H1 (cell line): ENCODE results near the gene RNGTT. TPM values are rescaled to one million over a fixed set of nuclear protein-coding genes. Genes with fewer than 3 reads are reported as not detected.

Source experiments
- CTCF ChIA-PET: fragments of 300-600 bp; sonication (Branson Sonifier 250); formaldehyde crosslinking; loops from one replicate; lab custom pipeline; 2021; ENCODE audit not compliant: partially characterized antibody; lab: Charles Lee
- POLR2A ChIA-PET: fragments of 300-600 bp; sonication (Branson Sonifier 250); formaldehyde crosslinking; loops from one replicate; lab custom pipeline; 2021; ENCODE audit warnings: inconsistent platforms; ENCODE audit not compliant: partially characterized antibody; lab: Charles Lee
- DNase-seq, 2 experiments: peaks; one replicate each; pipeline versions ENCODE4 v3.0.0 to v3.0.0-alpha.2; 2010 to 2022; ENCODE audit warnings: low spot score in 2 of 2, low read depth in 1 of 2, mixed read lengths in 1 of 2
- FAIRE-seq: peaks from 2 replicates; lab custom pipeline; 2011; peaks lifted over from hg19 to GRCh38; lab: Jason Lieb, UNC
- H2AFZ ChIP-seq: 2 replicates; pipeline ENCODE4 v1.8.1; 2012; ENCODE audit warnings: low read length, inconsistent platforms
- H2AK5ac ChIP-seq: 2 replicates; pipeline ENCODE4 v1.6.1; 2013; ENCODE audit warnings: low read depth, low read length
- H2BK120ac ChIP-seq: replicated peaks from 2 replicates; pipeline ENCODE3; 2013; ENCODE audit warnings: low read depth, low read length, inconsistent platforms
- H2BK12ac ChIP-seq: 2 replicates; pipeline ENCODE4 v1.6.1; 2013; ENCODE audit warnings: low read depth, low read length
- H2BK15ac ChIP-seq: 2 replicates; pipeline ENCODE4 v1.6.1; 2013; ENCODE audit warnings: low read length
- H2BK20ac ChIP-seq: 2 replicates; pipeline ENCODE4 v1.6.1; 2013; ENCODE audit warnings: low read length
- H2BK5ac ChIP-seq: 2 replicates; pipeline ENCODE4 v1.6.1; 2013; ENCODE audit warnings: low read depth, low read length
- H3K14ac ChIP-seq: 2 replicates; pipeline ENCODE4 v1.6.1; 2013; ENCODE audit warnings: inconsistent platforms; ENCODE audit not compliant: insufficient read length
- H3K18ac ChIP-seq: 2 replicates; pipeline ENCODE4 v1.6.1; 2013; ENCODE audit warnings: low read length; ENCODE audit errors: extremely low read depth
- H3K23ac ChIP-seq: 2 replicates; pipeline ENCODE4 v1.6.1; 2013; ENCODE audit warnings: inconsistent platforms; ENCODE audit not compliant: insufficient read length
- H3K23me2 ChIP-seq: 2 replicates; pipeline ENCODE4 v1.6.1; 2013; ENCODE audit warnings: low read depth, low read length
- H3K27ac ChIP-seq: 2 replicates; pipeline ENCODE4 v1.6.1; 2011; ENCODE audit warnings: low read depth, low read length, inconsistent platforms
- H3K27me3 ChIP-seq, 4 experiments: replicated peaks in 1 of 4; 1 replicate in 1 of 4; 2 replicates in 3 of 4; pipeline versions ENCODE4 v1.6.1 to v1.8.1; 2011 to 2013; ENCODE audit warnings: low read length in 3 of 4, mild to moderate bottlenecking in 3 of 4, inconsistent platforms in 2 of 4, mixed read lengths in 2 of 4, moderate library complexity in 1 of 4; ENCODE audit not compliant: control insufficient read depth in 3 of 4, insufficient read depth in 3 of 4; ENCODE audit errors: extremely low read depth in 1 of 4
- H3K36me3 ChIP-seq, 4 experiments: 2 replicates each; pipeline versions ENCODE4 v1.6.1 to v1.8.1; 2011 to 2013; ENCODE audit warnings: mild to moderate bottlenecking in 4 of 4, low read length in 3 of 4, moderate library complexity in 2 of 4, control low read depth in 1 of 4, inconsistent platforms in 1 of 4; ENCODE audit not compliant: insufficient read depth in 4 of 4, control insufficient read depth in 2 of 4
- H3K4ac ChIP-seq: replicated peaks from 2 replicates; pipeline ENCODE3; 2013; ENCODE audit warnings: low read length, low read depth, mixed read lengths, inconsistent platforms; ENCODE audit not compliant: insufficient read length
- H3K4me1 ChIP-seq, 4 experiments: replicated peaks in 1 of 4; 1 replicate in 1 of 4; 2 replicates in 3 of 4; pipeline versions ENCODE4 v1.6.1 to v1.8.1; 2011 to 2013; ENCODE audit warnings: low read length in 3 of 4, inconsistent platforms in 2 of 4, mixed read lengths in 1 of 4; ENCODE audit not compliant: insufficient read depth in 4 of 4, control insufficient read depth in 3 of 4
- H3K4me2 ChIP-seq, 2 experiments: 2 replicates each; pipeline versions ENCODE4 v1.6.1 to v1.8.1; 2011 to 2013; ENCODE audit warnings: low read depth in 2 of 2, low read length in 2 of 2, control low read depth in 1 of 2, inconsistent platforms in 1 of 2, mild to moderate bottlenecking in 1 of 2; ENCODE audit not compliant: insufficient read depth in 1 of 2
- H3K4me3 ChIP-seq, 4 experiments: fragments of 200-600, 300-600 bp in 1 of 4; sonication (generic), shearing (Covaris generic), sonication (Bioruptor Twin) in 1 of 4; 2 replicates each; pipeline versions ENCODE4 v1.5.1 to v1.8.1; 2011 to 2016; ENCODE audit warnings: low read length in 4 of 4, low read depth in 3 of 4, control low read depth in 2 of 4, inconsistent platforms in 2 of 4, mild to moderate bottlenecking in 2 of 4, mixed read lengths in 1 of 4, moderate library complexity in 1 of 4; ENCODE audit not compliant: insufficient read depth in 2 of 4; ENCODE audit errors: extremely low read depth in 1 of 4
- H3K56ac ChIP-seq: replicated peaks from 2 replicates; pipeline ENCODE3; 2013; ENCODE audit warnings: low read depth, mild to moderate bottlenecking, mixed read lengths, low read length, inconsistent platforms; ENCODE audit not compliant: insufficient read length
- H3K79me1 ChIP-seq: 2 replicates; pipeline ENCODE4 v1.6.1; 2013; ENCODE audit warnings: low read depth, low read length, control low read depth
- H3K79me2 ChIP-seq, 2 experiments: 2 replicates each; pipeline versions ENCODE4 v1.6.1 to v1.8.1; 2012 to 2013; ENCODE audit warnings: low read length in 2 of 2, mild to moderate bottlenecking in 2 of 2, inconsistent platforms in 1 of 2; ENCODE audit not compliant: insufficient read depth in 2 of 2, control insufficient read depth in 1 of 2
- H3K9ac ChIP-seq, 4 experiments: replicated peaks in 1 of 4; 1 replicate in 1 of 4; 2 replicates in 3 of 4; pipeline versions ENCODE4 v1.6.1 to v1.8.1; 2011 to 2013; ENCODE audit warnings: low read depth in 3 of 4, low read length in 3 of 4, control low read depth in 2 of 4, mild to moderate bottlenecking in 2 of 4, moderate library complexity in 2 of 4, inconsistent platforms in 1 of 4; ENCODE audit errors: extremely low read depth in 1 of 4
- H3K9me3 ChIP-seq, 2 experiments: 2 replicates each; pipeline versions ENCODE4 v1.6.1 to v1.8.1; 2012 to 2013; ENCODE audit warnings: mild to moderate bottlenecking in 2 of 2, moderate library complexity in 2 of 2, control low read depth in 1 of 2, inconsistent platforms in 1 of 2, low read depth in 1 of 2, low read length in 1 of 2, mixed read lengths in 1 of 2; ENCODE audit not compliant: insufficient read depth in 2 of 2
- H4K20me1 ChIP-seq, 2 experiments: replicated peaks in 1 of 2; 2 replicates each; pipeline versions ENCODE3 to v1.8.1; 2011 to 2013; ENCODE audit warnings: inconsistent platforms in 2 of 2, low read length in 2 of 2, mild to moderate bottlenecking in 1 of 2; ENCODE audit not compliant: insufficient read depth in 2 of 2, control insufficient read depth in 1 of 2
- H4K5ac ChIP-seq: 2 replicates; pipeline ENCODE4 v1.6.1; 2013; ENCODE audit warnings: low read length, low read depth, mixed read lengths, inconsistent platforms; ENCODE audit not compliant: insufficient read length
- H4K8ac ChIP-seq: 2 replicates; pipeline ENCODE4 v1.8.0; 2013; ENCODE audit warnings: mild to moderate bottlenecking, moderate library complexity, low read length, inconsistent platforms; ENCODE audit not compliant: insufficient read depth; ENCODE audit errors: extremely low read depth
- H4K91ac ChIP-seq: replicated peaks from 2 replicates; pipeline ENCODE3; 2013; ENCODE audit warnings: low read length, mixed read lengths, inconsistent platforms; ENCODE audit not compliant: insufficient read length
- SIRT6 ChIP-seq: IDR thresholded peaks from one replicate; pipeline ENCODE4 v1.7.1; 2012; ENCODE audit warnings: low read length, inconsistent platforms
- YY1 ChIP-seq: IDR thresholded peaks from 2 replicates; pipeline ENCODE4 v1.6.1; 2011; ENCODE audit warnings: low read depth, mild to moderate bottlenecking, low read length
- WGBS, 2 experiments: shearing (Covaris generic) in 1 of 2; methylation state at CpG; one replicate each; pipeline versions ENCODE4 v1.1.6 to v1.1.7; 2013 to 2015; ENCODE audit warnings: low lambda C conversion rate in 2 of 2, mixed read lengths in 2 of 2, inconsistent platforms in 1 of 2, low coverage in 1 of 2, missing lambda C conversion rate in 1 of 2; ENCODE audit not compliant: insufficient replicate concordance in 2 of 2, insufficient coverage in 1 of 2, insufficient read length in 1 of 2; ENCODE audit errors: extremely low coverage in 1 of 2, missing lambda C conversion rate in 1 of 2; 5-methylcytosine and 5-hydroxymethylcytosine counted together
- polyA plus RNA-seq, 7 experiments: library from polyadenylated mRNA; depleted of rRNA in 3 of 7; stranded (reverse) in 5 of 7; unstranded in 2 of 7; fragments of >200 nt in 5 of 7; fragments of 200-250 nt in 2 of 7; gene quantifications; 1 replicate in 5 of 7; 2 replicates in 1 of 7; 4 replicates in 1 of 7; pipeline versions ENCODE4 v1.2.1 to v1.2.3, GENCODE V29; 2011 to 2013; ENCODE audit warnings: missing spikeins in 2 of 7, mixed read lengths in 2 of 7
- total RNA-seq: library from RNA; stranded (reverse); fragmentation: NEBNext Ultra II Directional; extraction: Animal tissue kit (Norgen Biotek cat#: 25700); gene quantifications from 2 replicates; pipeline ENCODE4 v1.2.1, GENCODE V29; 2021

RNGTT gene
- total and polyA plus RNA-seq, 2 of the 8 experiments (the other 6 are each of a cell fraction or from before 2014, with no cell fraction given): 3.6 to 21.2 TPM

GRCh38 chr6:89011436-89011835, 48.0 kb upstream of the RNGTT start:
- Histone ChIP-seq H4K5ac (no peak overlapping the region), H3K56ac (no peak overlapping the region), H2AK5ac (no peak overlapping the region), H4K8ac (no peak overlapping the region), H2BK20ac (no peak overlapping the region), H2BK5ac (no peak overlapping the region; the same call in 1 of the 2 replicates), H3K4me3 (no peak overlapping the region), H3K9me3 (no peaks in the 10 kb centered on the region), H3K9ac (no peak overlapping the region), H3K79me1 (no peaks in the 10 kb centered on the region), H2BK120ac (no peak overlapping the region), H3K4ac (no peak overlapping the region), H3K23ac (no peak overlapping the region), H3K18ac (no peak overlapping the region), H3K27me3 (no peaks in the 10 kb centered on the region), H3K27ac (no peak overlapping the region), H3K4me1 (peaks cover 3 to 11% (median 6%) of the 10 kb centered on the region in 4 experiments; a peak in 6 of 7 replicates), H2BK15ac (no peak overlapping the region), H3K4me2 (no peak overlapping the region), H4K20me1 (no peaks in the 10 kb centered on the region), H3K23me2 (no peaks in the 10 kb centered on the region; the same call in 1 of the 2 replicates), H2BK12ac (no peak overlapping the region), H3K14ac (no peak overlapping the region), H3K79me2 (no peaks in the 10 kb centered on the region), H2AFZ (no peak overlapping the region), H3K36me3 (no peaks in the 10 kb centered on the region), H4K91ac (no peak overlapping the region)
- 100% methylated on average over 2 of the region's 2 CpGs; no CpG with 5 or more reads in 1 of the 2 experiments for WGBS, 2 experiments
- DNase-seq (no peak), FAIRE-seq (no peak)
- no peak for TF ChIP-seq SIRT6
- TF ChIP-seq YY1: 0 out of 2 replicates have a peak, but pooled peaks have one; percentile 48
- POLR2A ChIA-PET: no interaction called here
- CTCF ChIA-PET: interaction anchor here (0.6 to 2.7 kb wide), 3 partner anchors 10 to 545 kb away, joined by 4 to 15 read pairs (median 6); no protein-coding TSS in a partner anchor
